Body of pancreas (tissue), 4 donors: ENCODE results near the gene LPAR3. TPM values are rescaled to one million over a fixed set of nuclear protein-coding genes. Genes with fewer than 3 reads are reported as not detected.

Source experiments
- ATAC-seq: fragments of 150-250 bp; one replicate; pipeline ENCODE4 v1.9.1; 2016
- DNase-seq, 4 donors: peaks; one replicate each; pipeline ENCODE4 v3.0.0-alpha.2; 2019
- H3K27ac ChIP-seq, 4 donors: fragments of 200-600 bp; sonication (generic); 1 replicate in 3 of 4; 2 replicates in 1 of 4; pipeline versions ENCODE4 v1.5.1 to v1.6.1; 2016 to 2019; ENCODE audit warnings: mild to moderate bottlenecking in 1 of 4, mixed read lengths in 1 of 4, moderate library complexity in 1 of 4
- H3K27me3 ChIP-seq, 2 donors: fragments of 200-600 bp; sonication (generic); one replicate each; pipeline ENCODE4 v1.6.0; 2016; ENCODE audit warnings: mild to moderate bottlenecking in 1 of 2
- H3K36me3 ChIP-seq, 2 donors: fragments of 200-600 bp; sonication (generic); replicated peaks in 1 of 2; 2 replicates each; pipeline ENCODE4 v1.5.1; 2016; ENCODE audit warnings: low read depth in 2 of 2; ENCODE audit not compliant: insufficient read depth in 1 of 2
- H3K4me1 ChIP-seq: fragments of 200-600 bp; sonication (generic); one replicate; pipeline ENCODE4 v1.6.0; 2016
- H3K4me3 ChIP-seq, 2 donors: fragments of 200-600 bp; sonication (generic); 1 replicate in 1 of 2; 2 replicates in 1 of 2; pipeline ENCODE4 v1.5.1; 2016 to 2019
- H3K9me3 ChIP-seq, 3 donors: fragments of 200-600 bp; sonication (generic); 1 replicate in 2 of 3; 2 replicates in 1 of 3; pipeline ENCODE4 v1.5.1; 2016
- POLR2A ChIP-seq, 3 donors: fragments of 450-650 bp; IDR thresholded peaks; one replicate each; pipeline ENCODE4 v1.6.1; 2016; ENCODE audit warnings: antibody characterized with exemption in 3 of 3, mild to moderate bottlenecking in 2 of 3
- WGBS, 2 donors: methylation state at CpG; one replicate each; pipeline ENCODE4 v1.1.5; 2017; 5-methylcytosine and 5-hydroxymethylcytosine counted together
- intact Hi-C: fragments of 100-400 bp; cut with DNase I; formaldehyde crosslinking; loops from one replicate; pipeline ENCODE4 v1.15.1; 2023
- total RNA-seq, 2 donors: library from RNA; depleted of rRNA; stranded (reverse); fragments of >200 nt; gene quantifications; one replicate each; pipeline ENCODE4 v1.1.0, GENCODE V29; 2016
- TF ChIP-seq, protein P1 (sequence below), 7 experiments: fragments of 450-650 bp in 4 of 7; fragments of 200-600 bp in 3 of 7; sonication (generic) in 3 of 7; IDR thresholded peaks; one replicate each; pipeline ENCODE4 v1.5.1; 2016 to 2019; ENCODE audit warnings: antibody characterized with exemption in 7 of 7

Gene LPAR3
- 10 to 100 TPM; 17.1 to 19.7 TPM for total RNA-seq

- WGBS, 2 donors = 1% methylated on average over 41 to 85 of the region's 93 CpGs
- peak; percentile 75 to 89 (median 80) for DNase-seq
Observed at GRCh38 chr1:84892705-84893618, at the start of gene LPAR3. TSS of gene LPAR3 (minus strand) at chr1:84893206. CDS start at chr1:84866120, 27,086 bp downstream.

DNA sequence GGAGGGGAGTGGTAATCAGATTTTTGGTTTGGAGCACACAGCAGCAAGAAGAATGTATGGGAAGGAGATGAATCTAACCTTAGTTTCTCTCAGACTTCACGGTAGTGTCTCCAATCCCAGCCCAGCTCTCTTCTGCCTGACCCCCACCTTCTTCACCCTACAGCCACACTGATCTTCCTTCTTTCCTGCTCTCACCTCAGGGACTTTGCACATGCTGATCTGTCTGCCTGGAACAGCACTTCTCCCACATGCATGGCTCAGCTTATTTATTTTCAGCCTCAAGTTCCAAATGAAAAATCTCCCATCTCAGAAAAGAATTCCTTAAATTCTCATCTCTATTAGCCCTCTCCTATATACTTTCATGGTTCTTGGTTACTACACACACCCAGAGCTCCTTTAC is 48.8 kb upstream of the LPAR3 start:
- H3K4me3 ChIP-seq = no peak overlapping the region
- TF ChIP-seq, protein P1, sequence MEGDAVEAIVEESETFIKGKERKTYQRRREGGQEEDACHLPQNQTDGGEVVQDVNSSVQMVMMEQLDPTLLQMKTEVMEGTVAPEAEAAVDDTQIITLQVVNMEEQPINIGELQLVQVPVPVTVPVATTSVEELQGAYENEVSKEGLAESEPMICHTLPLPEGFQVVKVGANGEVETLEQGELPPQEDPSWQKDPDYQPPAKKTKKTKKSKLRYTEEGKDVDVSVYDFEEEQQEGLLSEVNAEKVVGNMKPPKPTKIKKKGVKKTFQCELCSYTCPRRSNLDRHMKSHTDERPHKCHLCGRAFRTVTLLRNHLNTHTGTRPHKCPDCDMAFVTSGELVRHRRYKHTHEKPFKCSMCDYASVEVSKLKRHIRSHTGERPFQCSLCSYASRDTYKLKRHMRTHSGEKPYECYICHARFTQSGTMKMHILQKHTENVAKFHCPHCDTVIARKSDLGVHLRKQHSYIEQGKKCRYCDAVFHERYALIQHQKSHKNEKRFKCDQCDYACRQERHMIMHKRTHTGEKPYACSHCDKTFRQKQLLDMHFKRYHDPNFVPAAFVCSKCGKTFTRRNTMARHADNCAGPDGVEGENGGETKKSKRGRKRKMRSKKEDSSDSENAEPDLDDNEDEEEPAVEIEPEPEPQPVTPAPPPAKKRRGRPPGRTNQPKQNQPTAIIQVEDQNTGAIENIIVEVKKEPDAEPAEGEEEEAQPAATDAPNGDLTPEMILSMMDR (IDR thresholded peaks at IDR 0.05) = no peak
- TF ChIP-seq POLR2A (IDR thresholded peaks at IDR 0.05) = no peak
- no peak overlapping the region for H3K27ac ChIP-seq
- ATAC-seq (no peak), DNase-seq (no peak)
- WGBS, 2 donors = 76 to 79% methylated on average over 1 of the region's 1 CpG
- H3K9me3 ChIP-seq = no peaks in the 10 kb centered on the region
- intact Hi-C loops = no loop called here
- H3K36me3 ChIP-seq = no peaks in the 10 kb centered on the region
- no peaks in the 10 kb centered on the region for H3K27me3 ChIP-seq
- H3K4me1 ChIP-seq = no peaks in the 10 kb centered on the region

More at GRCh38 chr1:84892705-84893618, at the start of gene LPAR3:
- H3K36me3 ChIP-seq = no peaks in the 10 kb centered on the region
- peaks cover 28% of the 10 kb centered on the region for H3K4me1 ChIP-seq
- ATAC-seq = peak; percentile 94
- TF ChIP-seq, protein P1 (IDR thresholded peaks at IDR 0.05) = peak in 1 of 7 experiments; percentile 8
- peak; percentile 62 to 77 (median 70) for TF ChIP-seq POLR2A (IDR thresholded peaks at IDR 0.05)
- intact Hi-C loops = no loop called here
- H3K9me3 ChIP-seq = no peaks in the 10 kb centered on the region
- peak within 1 kb of the TSS; percentile 25 to 73 (median 68) for H3K27ac ChIP-seq
- peak within 1 kb of the TSS; percentile 13 to 37 for H3K4me3 ChIP-seq
- H3K27me3 ChIP-seq = no peaks in the 10 kb centered on the region

DNA sequence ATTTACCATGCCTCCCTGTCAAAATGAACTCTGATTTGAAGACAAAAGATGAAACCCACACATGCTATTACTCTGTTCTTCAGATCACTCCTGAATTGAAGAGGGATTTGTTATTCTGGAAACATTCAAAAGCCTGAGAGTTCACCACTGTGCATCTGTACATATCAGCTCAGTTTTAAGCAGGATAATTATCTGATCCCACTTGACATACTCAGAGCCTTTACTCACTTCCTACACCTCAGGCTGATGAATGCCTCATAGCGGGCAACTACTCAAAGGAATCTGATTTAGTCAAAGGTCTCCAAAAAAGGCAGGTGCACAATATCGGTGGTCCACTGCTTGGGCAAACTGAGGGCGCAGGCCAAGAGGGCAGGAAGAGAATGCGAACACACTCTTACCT is 47.5 kb upstream of the LPAR3 start:
- no peak for TF ChIP-seq POLR2A (IDR thresholded peaks at IDR 0.05)
- TF ChIP-seq, protein P1 (IDR thresholded peaks at IDR 0.05) = no peak
- WGBS, 2 donors = 82 to 85% methylated on average over 4 of the region's 4 CpGs
- Histone ChIP-seq H3K4me3 (no peak overlapping the region), H3K4me1 (peaks cover 7% of the 10 kb centered on the region), H3K9me3 (no peaks in the 10 kb centered on the region), H3K36me3 (no peaks in the 10 kb centered on the region), H3K27me3 (no peaks in the 10 kb centered on the region), H3K27ac (no peak overlapping the region)
- DNase-seq (no peak), ATAC-seq (no peak)
- intact Hi-C loops = no loop called here

- H3K9me3 ChIP-seq = no peaks in the 10 kb centered on the region
- WGBS, 2 donors = 87 to 91% methylated on average over 11 of the region's 11 CpGs
- H3K4me1 ChIP-seq = peaks cover 7% of the 10 kb centered on the region
- TF ChIP-seq POLR2A (IDR thresholded peaks at IDR 0.05) = no peak
- TF ChIP-seq, protein P1 (IDR thresholded peaks at IDR 0.05) = no peak
- no peak overlapping the region for H3K27ac ChIP-seq
- no peaks in the 10 kb centered on the region for H3K36me3 ChIP-seq
- no peak overlapping the region for H3K4me3 ChIP-seq
- no peaks in the 10 kb centered on the region for H3K27me3 ChIP-seq
- ATAC-seq = no peak
- intact Hi-C loops = no loop called here
- no peak for DNase-seq
Observed at GRCh38 chr1:84939761-84940160, 46.8 kb upstream of the LPAR3 start.
